ENCODE measurements around the gene CLEC18A. TPM values are rescaled to one million over a fixed set of nuclear protein-coding genes. Genes with fewer than 3 reads are reported as not detected.
A peak's percentile ranks its signal among the peaks of the same experiment; 100 is the strongest.

CLEC18A gene
- total RNA-seq, 1 experiment from 2014 or later, result 7.6 TPM

DNA sequence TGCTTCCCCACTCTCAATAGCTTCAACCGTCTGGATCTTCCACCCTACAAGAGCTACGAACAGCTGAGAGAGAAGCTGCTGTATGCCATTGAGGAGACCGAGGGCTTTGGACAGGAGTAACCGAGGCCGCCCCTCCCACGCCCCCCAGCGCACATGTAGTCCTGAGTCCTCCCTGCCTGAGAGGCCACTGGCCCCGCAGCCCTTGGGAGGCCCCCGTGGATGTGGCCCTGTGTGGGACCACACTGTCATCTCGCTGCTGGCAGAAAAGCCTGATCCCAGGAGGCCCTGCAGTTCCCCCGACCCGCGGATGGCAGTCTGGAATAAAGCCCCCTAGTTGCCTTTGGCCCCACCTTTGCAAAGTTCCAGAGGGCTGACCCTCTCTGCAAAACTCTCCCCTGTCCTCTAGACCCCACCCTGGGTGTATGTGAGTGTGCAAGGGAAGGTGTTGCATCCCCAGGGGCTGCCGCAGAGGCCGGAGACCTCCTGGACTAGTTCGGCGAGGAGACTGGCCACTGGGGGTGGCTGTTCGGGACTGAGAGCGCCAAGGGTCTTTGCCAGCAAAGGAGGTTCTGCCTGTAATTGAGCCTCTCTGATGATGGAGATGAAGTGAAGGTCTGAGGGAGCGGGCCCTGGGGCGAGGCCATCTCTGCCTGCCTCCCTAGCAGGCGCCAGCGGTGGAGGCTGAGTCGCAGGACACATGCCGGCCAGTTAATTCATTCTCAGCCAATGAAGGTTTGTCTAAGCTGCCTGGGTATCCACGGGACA, 11.1 kb upstream of the CLEC18A start:
- TF ChIP-seq, protein P1, sequence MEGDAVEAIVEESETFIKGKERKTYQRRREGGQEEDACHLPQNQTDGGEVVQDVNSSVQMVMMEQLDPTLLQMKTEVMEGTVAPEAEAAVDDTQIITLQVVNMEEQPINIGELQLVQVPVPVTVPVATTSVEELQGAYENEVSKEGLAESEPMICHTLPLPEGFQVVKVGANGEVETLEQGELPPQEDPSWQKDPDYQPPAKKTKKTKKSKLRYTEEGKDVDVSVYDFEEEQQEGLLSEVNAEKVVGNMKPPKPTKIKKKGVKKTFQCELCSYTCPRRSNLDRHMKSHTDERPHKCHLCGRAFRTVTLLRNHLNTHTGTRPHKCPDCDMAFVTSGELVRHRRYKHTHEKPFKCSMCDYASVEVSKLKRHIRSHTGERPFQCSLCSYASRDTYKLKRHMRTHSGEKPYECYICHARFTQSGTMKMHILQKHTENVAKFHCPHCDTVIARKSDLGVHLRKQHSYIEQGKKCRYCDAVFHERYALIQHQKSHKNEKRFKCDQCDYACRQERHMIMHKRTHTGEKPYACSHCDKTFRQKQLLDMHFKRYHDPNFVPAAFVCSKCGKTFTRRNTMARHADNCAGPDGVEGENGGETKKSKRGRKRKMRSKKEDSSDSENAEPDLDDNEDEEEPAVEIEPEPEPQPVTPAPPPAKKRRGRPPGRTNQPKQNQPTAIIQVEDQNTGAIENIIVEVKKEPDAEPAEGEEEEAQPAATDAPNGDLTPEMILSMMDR (conservative IDR thresholded peaks at IDR 0.05; ENCODE audit: low read depth, low read length), result no peak
- TF ChIP-seq EZH2 (IDR thresholded peaks at IDR 0.05; ENCODE audit: borderline replicate concordance, low read depth, low read length, poor library complexity, severe bottlenecking), result no peak
- CTCF ChIA-PET, result interaction anchor here (1.2 kb wide), 1 partner anchor 10 kb away, joined by 3 read pairs; no protein-coding TSS in a partner anchor
- intact Hi-C loops (cut with micrococcal nuclease; ENCODE audit: unreplicated experiment), result loop anchor here (5.0 to 10.0 kb wide), 2 partner anchors 235 to 543 kb away; no protein-coding TSS in a partner anchor
- no peak overlapping the region for H3K4me3 ChIP-seq (ENCODE audit: low read depth, low read length, poor library complexity, severe bottlenecking)
- H3K4me1 ChIP-seq (ENCODE audit: insufficient read depth, low read length, poor library complexity, severe bottlenecking), result no peaks in the 10 kb centered on the region
- no peak for DNase-seq (ENCODE audit: low spot score)
- H3K36me3 ChIP-seq (ENCODE audit: insufficient read depth, low read length, poor library complexity, severe bottlenecking), result no peaks in the 10 kb centered on the region
- H3K9me3 ChIP-seq (ENCODE audit: low read depth, low read length, poor library complexity, severe bottlenecking), result no peaks in the 10 kb centered on the region
- H3K27me3 ChIP-seq (replicated peaks; ENCODE audit: insufficient read depth, low read depth, low read length, poor library complexity), result no peaks in the 10 kb centered on the region
- H3K27ac ChIP-seq (ENCODE audit: low read depth, low read length, poor library complexity, severe bottlenecking), result no peak overlapping the region
- POLR2A ChIA-PET (ENCODE audit: low non-redundant PET), result no interaction called here
- TSS peak; percentile 30 for BruUV-seq (replicated peaks)

DNA sequence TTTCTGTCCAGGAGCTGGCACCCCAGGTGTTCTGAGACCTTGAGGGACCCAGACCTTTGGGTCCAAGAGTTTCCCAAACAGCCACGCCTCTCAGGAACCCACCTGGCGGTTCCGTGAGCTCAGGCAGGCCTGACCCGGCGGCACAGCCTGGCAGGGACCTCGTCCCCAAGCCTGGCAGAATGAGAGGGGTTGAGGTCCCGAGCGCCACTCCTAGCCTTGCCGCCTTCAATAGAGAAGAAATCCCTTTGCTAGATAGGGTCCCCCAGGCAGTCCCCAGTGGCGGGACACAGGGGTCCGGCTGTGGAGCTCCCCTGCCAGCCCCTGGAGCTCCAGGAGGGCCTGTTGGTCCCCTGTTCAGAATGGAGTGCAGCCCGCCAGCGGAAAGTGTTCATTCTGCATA, 10.5 kb upstream of the CLEC18A start:
- ChIA-PET CTCF (interaction anchor here (0.9 kb wide), 1 partner anchor 10 kb away, joined by 3 read pairs; no protein-coding TSS in a partner anchor), POLR2A (ENCODE audit: low non-redundant PET) (no interaction called here)

DNA sequence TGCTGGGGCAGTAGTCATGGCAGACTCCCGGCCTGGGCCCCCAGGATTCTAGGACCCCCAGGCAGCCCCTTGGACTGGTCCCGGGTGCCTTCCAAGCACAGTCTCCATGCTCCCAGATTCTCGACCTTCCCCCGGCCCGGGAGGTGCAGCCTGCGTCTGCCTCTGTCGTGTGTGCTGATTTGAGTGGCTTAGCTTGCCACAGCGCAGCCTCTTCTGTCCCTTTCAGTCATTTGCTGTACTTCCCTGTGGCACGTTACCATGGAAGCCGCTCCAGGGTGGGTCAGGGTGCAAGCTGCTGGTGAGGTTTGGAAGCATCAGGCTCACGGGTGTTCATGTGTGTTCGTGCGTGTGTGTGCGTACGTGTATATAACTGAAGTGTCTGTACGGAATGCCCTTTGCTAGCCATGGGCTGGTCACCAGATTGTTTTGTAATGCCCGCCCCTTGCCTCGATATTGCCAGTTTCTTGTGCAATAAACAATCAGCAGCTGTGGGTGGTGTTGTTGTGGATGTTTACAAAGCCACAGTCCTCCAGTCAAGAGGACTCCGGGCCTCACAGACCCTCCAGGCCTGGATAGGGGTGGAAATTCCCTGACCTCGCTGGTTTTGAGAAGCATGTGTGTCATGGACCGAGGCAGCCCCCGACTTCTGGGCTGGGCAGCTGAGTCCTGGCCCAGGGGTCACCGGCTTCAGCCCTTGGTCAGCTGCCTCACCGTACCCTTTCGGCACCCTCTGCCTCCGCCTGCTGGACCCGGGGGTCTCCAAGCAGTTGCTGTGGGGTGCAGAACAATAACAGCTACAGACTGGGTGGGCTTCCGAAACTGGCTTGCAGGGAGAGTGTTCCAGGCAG, 9.7 kb upstream of the CLEC18A start:
- Histone ChIP-seq H3K4me3 (ENCODE audit: low read depth, low read length, poor library complexity, severe bottlenecking) (no peak overlapping the region), H3K9me3 (ENCODE audit: low read depth, low read length, poor library complexity, severe bottlenecking) (no peaks in the 10 kb centered on the region), H3K36me3 (ENCODE audit: insufficient read depth, low read length, poor library complexity, severe bottlenecking) (no peaks in the 10 kb centered on the region), H3K27me3 (replicated peaks; ENCODE audit: insufficient read depth, low read depth, low read length, poor library complexity) (no peaks in the 10 kb centered on the region), H3K4me1 (ENCODE audit: insufficient read depth, low read length, poor library complexity, severe bottlenecking) (no peaks in the 10 kb centered on the region), H3K27ac (ENCODE audit: low read depth, low read length, poor library complexity, severe bottlenecking) (no peak overlapping the region)
- no peak for TF ChIP-seq EZH2 (IDR thresholded peaks at IDR 0.05; ENCODE audit: borderline replicate concordance, low read depth, low read length, poor library complexity, severe bottlenecking)
- TF ChIP-seq, protein P1 (conservative IDR thresholded peaks at IDR 0.05; ENCODE audit: low read depth, low read length), result no peak
- no TSS peak for BruUV-seq (replicated peaks)
- intact Hi-C loops (cut with micrococcal nuclease; ENCODE audit: unreplicated experiment), result no loop called here
- no peak for DNase-seq (ENCODE audit: low spot score)
- CTCF ChIA-PET, result interaction anchor here (0.9 kb wide), 1 partner anchor 11 kb away, joined by 3 read pairs; no protein-coding TSS in a partner anchor
- POLR2A ChIA-PET (ENCODE audit: low non-redundant PET), result no interaction called here

More for the DNA sequence above, 10.5 kb upstream of the CLEC18A start:
- Histone ChIP-seq H3K36me3 (ENCODE audit: insufficient read depth, low read length, poor library complexity, severe bottlenecking) (no peaks in the 10 kb centered on the region), H3K4me3 (ENCODE audit: low read depth, low read length, poor library complexity, severe bottlenecking) (no peak overlapping the region), H3K27me3 (replicated peaks; ENCODE audit: insufficient read depth, low read depth, low read length, poor library complexity) (no peaks in the 10 kb centered on the region), H3K9me3 (ENCODE audit: low read depth, low read length, poor library complexity, severe bottlenecking) (no peaks in the 10 kb centered on the region), H3K27ac (ENCODE audit: low read depth, low read length, poor library complexity, severe bottlenecking) (no peak overlapping the region), H3K4me1 (ENCODE audit: insufficient read depth, low read length, poor library complexity, severe bottlenecking) (no peaks in the 10 kb centered on the region)
- no TSS peak for BruUV-seq (replicated peaks)
- no peak for DNase-seq (ENCODE audit: low spot score)
- TF ChIP-seq, protein P1 (conservative IDR thresholded peaks at IDR 0.05; ENCODE audit: low read depth, low read length), result no peak
- TF ChIP-seq EZH2 (IDR thresholded peaks at IDR 0.05; ENCODE audit: borderline replicate concordance, low read depth, low read length, poor library complexity, severe bottlenecking), result no peak
- intact Hi-C loops (cut with micrococcal nuclease; ENCODE audit: unreplicated experiment), result no loop called here
